CD4-positive, alpha-beta T cell treated with Interleukin-6 for 4 hours (primary cell): ENCODE data around the gene SPRR2E.
"Not testable (repeated sequence)": the region's sequence is repeated elsewhere in the genome, so short reads cannot be mapped to it uniquely, and the experiment has no call there.

Experiments used
- DNase-seq: peaks from one replicate; pipeline ENCODE4 v3.0.0-alpha.2; 2020; ENCODE audit warnings: mixed read lengths

Gene SPRR2E

DNA sequence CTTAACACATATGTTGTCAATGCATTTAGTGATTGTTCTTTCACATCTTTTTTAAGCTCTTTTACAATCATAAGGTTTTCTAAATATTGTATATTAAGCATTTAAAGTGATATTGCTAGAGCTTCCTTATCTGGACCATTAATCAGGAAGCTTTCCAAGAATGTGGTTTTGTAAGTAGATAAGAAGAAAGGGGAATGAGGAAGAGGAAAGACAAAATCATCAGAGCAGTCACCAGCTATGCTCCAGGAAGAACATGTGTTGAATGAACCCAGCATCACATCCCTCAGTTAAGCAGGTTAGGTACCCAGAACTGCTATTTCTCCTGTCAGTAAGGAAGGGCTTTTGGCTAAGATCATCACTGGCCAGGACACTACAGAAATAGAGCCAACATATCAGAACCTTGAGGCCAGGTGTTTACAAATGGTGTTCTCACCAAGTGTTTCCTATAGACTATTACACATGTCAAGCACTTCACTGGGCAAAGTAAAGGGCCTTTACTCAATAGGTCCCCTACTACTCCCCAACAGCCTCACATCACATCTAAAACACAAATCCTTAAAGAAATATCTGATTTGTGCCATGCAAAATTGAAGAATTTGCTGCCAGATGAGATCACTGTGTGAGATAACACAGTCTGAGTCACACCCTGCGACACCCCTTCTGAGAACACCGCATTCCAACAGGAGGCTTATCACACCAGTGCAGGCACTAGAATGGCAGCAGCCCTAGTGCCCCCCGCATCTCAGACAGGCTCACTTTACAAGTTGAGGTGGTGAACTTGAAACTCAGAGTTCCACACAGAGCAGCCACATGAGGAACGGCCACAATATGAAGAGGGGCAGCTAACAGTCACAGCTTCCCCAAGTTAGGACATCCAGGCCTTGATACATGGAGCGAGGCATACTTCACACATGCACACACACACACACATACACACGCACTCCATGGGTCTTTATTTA lies 35.2 kb downstream of the SPRR2E start:
- no peak for DNase-seq

- DNase-seq: no peak
Observed at GRCh38 chr1:153058154-153058553, 36.2 kb downstream of the SPRR2E start.

DNA sequence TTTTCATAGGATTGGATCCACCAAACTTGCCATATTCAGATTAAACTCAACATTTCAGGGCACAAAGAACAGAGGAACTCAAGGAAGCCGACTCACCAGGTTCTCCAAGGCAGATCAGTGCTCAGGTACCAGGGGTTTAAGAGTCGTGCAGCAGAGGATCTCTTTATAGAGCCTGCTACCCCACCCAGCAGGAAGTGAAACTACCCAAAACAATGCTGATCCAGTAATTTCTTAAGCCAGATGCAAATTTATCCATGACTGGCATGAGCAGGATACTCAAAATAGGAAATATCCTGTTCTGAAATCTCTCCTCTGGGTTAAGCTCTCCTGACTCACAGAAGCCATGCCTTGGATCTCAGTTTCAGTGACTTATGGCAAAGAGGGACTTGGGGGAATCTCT lies 37.0 kb downstream of the SPRR2E start, which contains the start of gene SPRR2A:
Gene SPRR2A, minus strand, starts transcription at position 138 of the 400 bp plus-strand sequence. CDS start 777 bp downstream, outside the sequence.
- DNase-seq: no peak

DNA sequence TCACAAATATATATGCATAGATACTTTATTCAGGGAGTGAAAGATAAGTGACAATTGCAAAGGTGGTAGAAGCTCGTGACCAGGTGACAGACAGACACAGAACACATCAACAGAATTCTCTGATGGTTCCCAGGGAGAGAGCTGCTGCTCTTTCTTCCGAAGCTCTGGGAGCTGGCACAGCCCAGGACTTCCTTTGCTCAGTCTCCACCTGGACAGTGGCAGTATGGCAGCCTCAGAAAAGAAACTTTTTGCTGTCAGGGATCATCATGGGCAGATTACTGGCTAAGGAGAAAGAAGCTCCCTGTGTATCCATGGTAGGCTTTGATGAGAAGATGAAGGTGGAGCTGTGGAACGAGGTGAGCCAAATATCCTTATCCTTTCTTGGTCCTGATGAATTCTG lies 38.2 kb downstream of the SPRR2E start:
- not testable (repeated sequence) for DNase-seq

DNA sequence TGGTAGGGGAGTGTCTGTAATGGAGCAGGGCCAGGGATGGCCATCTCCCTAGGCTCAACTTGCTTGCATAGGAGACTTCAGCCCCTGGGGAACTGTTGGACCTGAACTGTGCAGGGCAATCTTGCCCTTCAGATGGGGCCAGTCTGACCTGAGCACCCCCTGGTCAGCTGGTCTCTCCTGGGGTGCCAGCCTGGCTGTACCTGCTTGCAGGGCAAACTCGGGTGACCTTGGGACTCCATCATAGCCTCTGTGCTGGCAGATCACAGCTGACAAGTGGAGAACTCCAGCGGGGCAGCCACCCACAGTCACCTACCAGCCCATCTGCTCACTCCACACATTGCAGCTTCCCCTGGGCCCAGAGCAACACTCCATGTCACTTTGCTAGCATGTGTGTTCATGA lies 45.1 kb downstream of the SPRR2E start:
- DNase-seq: no peak
